HG02571 (cell line): ENCODE data around the gene PTGER3.

Experiments used
- ATAC-seq: cut with Tn5 transposase; IDR thresholded peaks from one replicate; pipeline ENCODE4 v1.9.1; 2021; ENCODE audit warnings: mild to moderate bottlenecking, moderate library complexity; ENCODE audit not compliant: unreplicated experiment

The PTGER3 gene

DNA sequence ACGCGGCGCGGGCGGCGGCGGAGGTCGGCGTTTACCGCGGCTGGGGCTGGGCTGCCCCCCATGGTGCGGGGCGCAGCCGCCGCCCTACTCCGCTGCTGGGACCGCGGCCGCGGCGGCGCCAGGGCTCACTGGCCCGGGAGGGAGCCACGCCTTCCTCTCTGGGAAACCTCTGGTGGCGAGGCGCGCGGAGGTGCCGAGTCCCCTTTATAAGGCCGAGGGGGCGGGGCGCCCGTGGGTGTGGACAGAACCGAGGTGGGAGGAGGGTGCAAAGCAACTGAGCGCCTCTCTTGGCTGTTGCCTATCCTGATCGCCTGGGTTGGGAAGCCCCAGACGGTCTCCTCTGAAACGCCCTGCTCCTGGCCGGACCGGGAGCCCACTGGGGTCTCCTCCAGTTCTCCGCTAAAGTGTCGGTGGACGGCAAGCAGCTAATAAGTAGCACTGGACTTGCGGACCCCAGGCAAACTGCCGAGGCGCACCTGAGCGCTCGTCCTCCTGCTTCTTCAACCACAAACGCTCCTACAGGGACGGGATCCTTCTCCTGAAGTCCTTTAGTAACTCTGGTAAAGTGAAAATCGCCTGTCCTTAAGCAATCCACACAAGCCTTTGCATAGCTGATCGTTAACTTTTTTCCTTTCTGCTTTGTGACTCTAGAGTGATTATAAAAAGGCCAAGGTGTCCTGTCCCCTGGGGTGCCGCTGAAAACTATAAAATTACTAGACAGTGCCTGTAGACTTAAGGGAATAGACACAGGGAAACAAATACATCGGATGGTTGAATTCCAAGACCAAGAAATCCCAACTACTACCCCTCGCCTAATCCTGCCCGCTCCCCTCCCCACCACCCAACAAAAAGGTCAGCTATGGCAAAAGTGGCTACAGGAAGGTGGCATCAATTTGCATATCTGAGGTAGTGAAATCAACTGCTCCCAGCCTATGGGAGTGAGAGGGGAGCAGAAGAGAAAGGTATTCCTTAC lies at the start of gene PTGER3:
Gene PTGER3 (minus strand): TSS at position 182 of the 973 bp plus-strand sequence. CDS start 239 bp downstream, outside the sequence.
- no peak for ATAC-seq

DNA sequence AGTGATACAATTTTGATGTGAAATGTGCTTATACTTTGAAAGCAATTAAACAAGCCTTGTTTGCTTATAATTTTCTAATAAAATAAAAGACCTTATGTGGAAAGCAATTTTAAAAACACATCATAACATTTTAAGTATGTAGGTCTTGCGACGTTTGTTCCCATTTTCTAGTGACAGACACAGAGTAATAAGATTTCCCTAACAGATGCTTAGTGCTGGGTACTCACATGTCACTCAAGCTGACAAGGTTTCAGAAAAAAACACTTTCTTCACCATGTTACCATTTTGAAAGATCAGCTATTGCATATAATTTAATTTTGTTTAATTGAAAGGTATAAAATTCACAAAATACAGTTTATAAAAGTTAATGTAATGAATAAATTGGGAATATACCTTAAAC lies 47.3 kb upstream of the PTGER3 start:
- no peak for ATAC-seq

GRCh38 chr1:71093938-71094337 lies 46.3 kb upstream of the PTGER3 start:
- no peak for ATAC-seq

- ATAC-seq = no peak
These were observed 42.1 kb upstream of the PTGER3 start for GRCh38 chr1:71089536-71090270.

DNA sequence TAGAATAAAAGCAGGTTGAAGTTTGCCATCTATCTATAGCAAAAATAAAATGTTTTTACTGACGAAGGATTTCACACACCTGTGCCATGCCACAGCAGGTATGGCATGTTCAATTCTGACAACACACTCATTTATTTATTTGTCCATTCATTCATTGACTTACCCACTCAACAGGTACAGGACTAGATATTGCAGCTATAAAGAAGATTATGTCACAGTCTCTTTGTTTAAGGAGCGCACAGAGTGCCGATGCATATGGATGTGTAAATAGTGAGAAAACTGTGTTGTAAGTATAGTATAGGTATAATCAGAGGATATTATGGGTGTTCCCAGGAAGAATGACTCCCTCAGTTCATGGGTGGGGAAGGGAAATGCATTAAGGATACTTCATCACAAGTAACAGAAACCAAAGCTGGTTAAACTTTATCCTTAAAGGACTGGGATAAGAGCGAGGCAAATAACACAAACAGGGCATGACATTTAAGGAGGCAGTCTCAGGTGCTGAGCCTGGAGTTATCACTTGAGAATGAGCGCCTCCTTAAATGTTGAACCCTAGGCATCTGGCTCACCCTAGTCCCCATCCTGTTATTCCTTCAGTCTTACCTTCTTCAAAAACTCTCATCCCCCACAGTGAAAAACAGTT lies 41.1 kb upstream of the PTGER3 start:
- no peak for ATAC-seq

GRCh38 chr1:71087713-71088112 lies 40.1 kb upstream of the PTGER3 start:
- ATAC-seq = no peak

DNA sequence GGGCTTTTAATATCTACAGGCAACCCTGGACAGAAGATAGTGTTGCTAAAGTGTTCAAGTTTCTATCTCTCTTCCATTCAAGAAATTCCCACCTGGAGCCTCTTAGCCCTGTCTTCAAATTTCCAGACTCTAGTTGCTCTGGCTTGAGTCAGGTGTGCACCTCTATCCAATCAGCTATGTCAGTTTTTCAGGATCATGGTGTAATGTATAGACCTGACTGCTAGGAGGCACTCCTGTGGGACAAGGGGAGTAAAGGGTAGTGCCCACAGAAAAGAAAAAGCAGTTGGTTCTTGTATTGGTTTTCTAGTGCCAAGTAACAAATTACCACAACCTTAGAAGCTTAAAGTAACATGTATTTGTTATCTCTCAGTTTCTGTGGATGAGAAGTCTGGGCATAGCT lies 39.4 kb upstream of the PTGER3 start:
- ATAC-seq = no peak

DNA sequence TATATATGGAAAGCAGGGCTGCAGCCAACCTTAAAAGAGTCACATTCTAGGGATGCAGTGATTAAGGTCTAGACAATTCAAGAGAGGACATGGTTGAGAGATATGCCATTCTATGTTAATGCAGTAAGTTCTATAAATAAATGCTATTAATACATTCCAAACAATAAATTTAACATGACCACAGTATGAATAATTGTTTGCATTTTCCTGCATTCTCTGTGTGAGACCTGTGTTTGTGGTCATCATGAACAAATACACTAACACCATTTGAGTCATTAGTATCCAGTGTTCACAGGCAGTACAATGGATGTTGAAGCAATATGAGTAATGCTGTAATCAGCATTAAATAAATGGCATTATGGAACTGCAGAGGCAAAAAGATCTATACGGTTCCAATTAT lies 38.7 kb upstream of the PTGER3 start:
- ATAC-seq = no peak

DNA sequence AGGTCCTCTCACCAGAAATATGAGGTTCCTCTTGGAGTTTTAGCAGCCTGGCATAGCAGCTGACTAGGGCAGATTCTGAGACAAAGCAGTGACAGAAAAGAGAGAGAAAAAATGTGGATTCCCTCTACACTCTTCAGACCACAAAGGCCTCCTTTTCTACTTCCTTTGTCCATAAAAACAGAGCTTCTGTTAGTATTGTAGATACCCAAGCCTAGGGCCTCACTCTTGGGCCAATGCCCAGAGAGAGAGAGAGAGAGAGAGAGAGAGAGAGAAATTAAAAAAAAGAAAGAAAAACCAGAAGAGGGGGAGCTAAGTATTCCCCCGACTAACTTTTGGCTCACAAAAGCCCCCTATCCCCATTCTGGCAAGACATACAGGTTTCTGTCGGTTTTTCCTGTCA lies 35.7 kb upstream of the PTGER3 start:
- ATAC-seq = no peak

- ATAC-seq = no peak
These were observed 34.1 kb upstream of the PTGER3 start for GRCh38 chr1:71081697-71082080.

DNA sequence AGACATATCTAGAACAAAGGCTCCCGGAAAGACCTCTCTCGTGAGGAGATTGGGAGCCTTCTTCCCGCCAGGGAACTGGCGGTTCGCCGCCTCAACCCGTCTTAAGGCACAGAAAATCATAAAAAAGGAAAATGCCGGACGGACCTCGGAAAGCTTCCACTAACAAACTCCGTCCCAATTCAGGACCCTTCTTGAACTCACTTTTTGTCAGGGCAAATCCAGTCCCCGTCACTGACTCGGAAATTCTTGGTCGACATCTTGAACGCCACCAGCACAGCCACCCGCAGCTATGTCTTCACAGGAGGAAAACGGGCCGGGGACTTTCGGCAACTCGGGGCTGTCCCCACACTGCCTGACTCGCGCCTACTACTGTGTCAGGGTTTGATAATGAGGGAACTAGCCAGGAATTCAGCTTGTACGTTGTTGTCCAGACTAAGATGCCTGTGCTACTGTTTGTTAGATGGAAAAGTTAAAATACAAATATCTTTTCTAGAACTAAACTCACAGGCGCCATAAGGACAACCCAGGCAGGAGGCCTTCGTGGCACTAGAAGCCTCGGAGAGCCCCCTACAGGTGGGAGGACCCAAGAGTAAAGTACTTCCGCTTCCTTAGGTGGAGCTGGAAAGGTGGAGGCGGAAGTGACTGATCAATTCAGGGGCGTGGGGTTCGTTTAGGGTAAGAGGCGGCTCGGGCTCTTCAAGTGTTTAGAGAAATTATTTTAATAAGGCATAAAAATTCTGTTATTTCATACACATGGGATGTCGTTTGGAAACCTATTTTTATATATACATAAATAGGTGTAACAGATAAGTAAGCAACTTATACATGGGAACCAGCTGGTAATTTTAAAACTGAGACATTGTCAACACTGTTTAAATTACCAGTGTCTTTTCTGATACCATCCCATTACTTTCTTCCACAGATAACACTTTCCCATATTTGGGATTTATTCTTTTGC lies 33.4 kb upstream of the PTGER3 start, which contains the start of gene ZRANB2:
Gene ZRANB2 (minus strand): TSS at position 297 of the 958 bp plus-strand sequence. CDS start 40 bp downstream, at position 257.
- peak; percentile 99 for ATAC-seq

DNA sequence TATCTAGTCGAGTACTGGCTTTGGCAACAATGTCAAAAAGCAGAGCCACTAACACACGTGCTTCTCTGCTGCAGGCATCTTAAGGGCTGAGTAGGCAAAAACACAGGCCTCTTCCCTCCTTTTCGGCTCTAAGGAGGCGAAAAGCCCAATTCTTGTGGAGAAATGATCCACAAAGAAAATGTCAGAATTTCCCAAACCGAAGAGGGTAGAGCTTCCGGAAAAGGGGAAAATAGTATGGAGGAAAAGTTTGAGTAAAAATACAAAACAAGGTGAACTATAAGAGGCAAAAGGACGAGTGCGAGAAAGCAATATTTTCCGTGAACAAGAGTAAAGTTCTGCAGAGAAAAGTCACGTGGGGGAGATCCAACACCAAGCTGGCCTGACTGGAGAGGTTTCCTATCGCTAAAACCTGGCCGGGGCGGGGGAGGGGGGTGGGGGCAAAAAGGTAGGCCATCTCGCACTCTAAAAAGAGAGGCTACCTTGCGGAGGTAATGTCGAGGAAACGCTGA lies 32.7 kb upstream of the PTGER3 start:
- no peak for ATAC-seq

DNA sequence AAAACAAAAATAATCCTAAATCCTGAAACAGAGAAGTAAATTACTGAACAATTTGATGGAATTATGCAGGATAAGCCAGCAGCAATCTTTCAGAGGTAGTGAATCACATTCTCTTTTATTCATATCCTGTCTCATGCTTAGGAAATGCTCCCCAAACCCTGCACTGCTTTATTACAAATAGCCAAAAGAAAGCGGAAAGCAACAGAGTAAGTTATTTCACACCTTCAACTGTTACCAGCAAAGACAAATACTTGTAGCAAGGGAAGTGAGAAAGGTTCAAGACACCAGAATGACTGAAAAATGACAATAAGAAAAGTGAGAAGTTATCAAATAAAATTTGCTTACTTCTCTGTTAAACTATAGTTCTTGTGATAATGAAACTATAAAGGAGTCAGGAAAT lies 27.1 kb upstream of the PTGER3 start:
- ATAC-seq = no peak

- ATAC-seq = no peak
These were observed 24.7 kb upstream of the PTGER3 start for GRCh38 chr1:71072273-71072672.

- no peak for ATAC-seq
These were observed 24.1 kb upstream of the PTGER3 start for GRCh38 chr1:71071720-71072119.

GRCh38 chr1:71068325-71069240 lies 21.0 kb upstream of the PTGER3 start:
- no peak for ATAC-seq

- ATAC-seq = no peak
These were observed 7.2 kb upstream of the PTGER3 start for GRCh38 chr1:71054791-71055190.

GRCh38 chr1:71054281-71054731 lies 6.7 kb upstream of the PTGER3 start:
- no peak for ATAC-seq

GRCh38 chr1:71053758-71054157 lies 6.1 kb upstream of the PTGER3 start:
- no peak for ATAC-seq
